IPS DF 19.7 (cell line): ENCODE results near the gene USP3.

ENCODE experiments used
- DNase-seq: peaks from one replicate; pipeline ENCODE4 v3.0.0-alpha.2; 2013; ENCODE audit warnings: low read depth, low spot score

USP3 gene

DNA sequence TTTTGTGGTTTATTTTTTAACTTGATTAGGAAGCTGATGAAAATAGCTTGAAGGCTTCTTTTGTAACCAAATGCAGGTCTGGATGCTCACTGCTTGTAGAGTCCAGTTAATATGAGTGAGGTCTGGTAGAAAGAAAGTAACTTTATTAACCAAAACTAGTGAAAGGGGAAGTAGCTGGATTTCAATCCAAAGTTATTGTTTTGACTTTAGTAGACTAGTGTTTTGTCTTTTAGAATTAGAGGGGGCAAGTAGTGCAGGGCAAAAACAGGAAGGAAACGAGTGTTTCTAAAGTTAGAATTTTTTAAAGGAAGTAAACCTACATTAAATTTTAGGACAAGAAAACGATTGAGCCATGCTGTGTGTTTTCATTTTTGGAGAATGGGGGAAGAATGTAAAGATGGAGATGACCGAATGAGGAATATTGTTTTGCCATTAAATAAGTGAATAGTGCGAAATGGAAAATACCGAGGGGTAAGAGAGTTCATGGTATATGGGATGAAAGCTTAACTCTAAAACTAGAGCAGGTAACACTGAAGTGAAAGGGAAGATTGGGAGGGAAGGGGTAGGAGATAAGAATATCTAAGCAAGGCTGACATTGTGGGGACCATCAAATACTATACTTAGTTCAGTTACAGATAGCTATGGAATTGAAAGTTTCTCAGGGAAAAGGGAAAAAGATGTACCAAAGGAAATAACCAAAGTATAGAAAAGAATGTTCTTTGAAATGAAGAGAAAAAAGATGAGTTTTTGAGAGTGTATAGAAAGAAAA lies 40.0 kb downstream of the USP3 start:
- DNase-seq = no peak

DNA sequence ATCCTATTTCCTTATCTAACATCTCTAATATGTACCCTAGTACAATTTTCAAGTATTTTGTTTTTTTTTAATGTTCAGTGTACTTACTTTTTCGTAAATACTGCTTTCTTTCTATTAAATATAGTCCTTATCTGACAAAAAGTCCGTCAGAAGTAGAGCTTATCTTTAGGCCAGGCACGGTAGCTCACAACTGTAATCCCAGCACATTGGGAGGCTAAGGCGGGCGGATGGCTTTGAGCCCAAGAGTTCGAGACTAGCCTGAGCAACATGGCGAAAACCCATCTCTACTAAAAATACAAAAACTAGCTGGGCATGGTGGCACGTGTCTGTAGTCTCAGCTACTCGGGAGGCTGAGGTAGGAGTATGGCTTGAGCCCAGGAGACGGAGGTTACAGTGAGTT lies 41.1 kb downstream of the USP3 start:
- DNase-seq = no peak

DNA sequence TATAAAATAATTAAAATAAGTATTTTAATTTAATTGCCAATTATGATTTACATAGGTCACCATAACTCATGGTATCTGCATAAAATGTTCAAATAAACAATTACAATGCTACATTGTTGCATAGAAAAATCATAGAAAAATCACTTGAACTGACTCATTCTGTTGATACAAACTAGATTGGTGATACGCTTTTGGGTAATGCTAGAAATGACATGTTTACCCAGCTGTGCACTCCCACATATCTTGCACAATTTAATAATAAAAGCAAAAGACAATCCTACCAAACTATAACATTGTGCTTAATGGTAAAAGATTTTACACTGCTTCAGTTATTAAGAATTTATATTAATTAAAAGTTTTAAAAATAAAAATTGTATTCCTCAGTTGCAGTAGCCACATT lies 47.0 kb downstream of the USP3 start:
- DNase-seq = no peak

DNA sequence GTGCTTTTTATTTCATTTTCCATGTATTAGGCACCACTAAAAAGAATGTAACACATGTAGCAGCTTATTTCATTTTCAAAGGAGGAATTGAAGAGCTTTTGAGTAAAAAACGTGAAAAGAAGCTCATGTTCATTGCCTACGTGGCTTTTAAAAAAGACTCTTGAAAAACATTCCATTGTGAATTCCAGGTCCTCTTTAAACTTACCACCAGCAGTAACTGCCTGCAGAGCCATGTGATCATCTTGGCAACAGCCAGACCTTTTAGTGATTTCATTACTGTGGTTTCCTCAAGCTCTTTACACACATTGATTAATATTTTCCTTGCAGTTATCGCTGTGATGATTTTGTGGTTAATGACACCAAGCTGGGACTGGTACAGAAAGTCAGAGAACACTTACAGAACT lies 49.0 kb downstream of the USP3 start:
- no peak for DNase-seq

DNA sequence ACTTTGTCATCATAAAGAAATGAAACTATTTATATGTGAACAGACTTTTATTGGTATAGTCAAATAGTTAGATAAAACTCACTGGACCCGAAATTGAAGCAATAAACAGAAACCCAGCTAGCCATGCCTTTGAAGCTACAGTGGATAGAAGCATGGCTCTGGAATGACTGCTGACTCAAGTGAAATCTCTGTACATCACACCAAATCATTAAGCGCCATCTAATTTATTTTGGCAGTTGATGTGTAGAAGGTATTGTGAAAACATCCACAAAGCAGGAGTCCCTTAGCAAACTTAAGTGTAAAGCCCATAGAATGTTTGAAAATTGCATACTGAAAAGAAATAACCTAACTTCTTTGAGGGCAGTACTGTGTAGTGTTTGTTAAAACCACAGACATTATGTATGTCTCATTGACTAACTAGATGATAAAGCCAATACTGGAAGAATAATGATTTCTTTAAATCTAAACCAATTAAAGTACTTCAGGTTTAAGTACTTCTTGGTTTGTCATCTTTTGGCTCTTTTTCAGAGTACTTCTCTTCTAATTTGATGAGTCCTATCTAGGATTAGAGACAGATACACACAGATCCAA lies 50.0 kb downstream of the USP3 start:
- DNase-seq = no peak

DNA sequence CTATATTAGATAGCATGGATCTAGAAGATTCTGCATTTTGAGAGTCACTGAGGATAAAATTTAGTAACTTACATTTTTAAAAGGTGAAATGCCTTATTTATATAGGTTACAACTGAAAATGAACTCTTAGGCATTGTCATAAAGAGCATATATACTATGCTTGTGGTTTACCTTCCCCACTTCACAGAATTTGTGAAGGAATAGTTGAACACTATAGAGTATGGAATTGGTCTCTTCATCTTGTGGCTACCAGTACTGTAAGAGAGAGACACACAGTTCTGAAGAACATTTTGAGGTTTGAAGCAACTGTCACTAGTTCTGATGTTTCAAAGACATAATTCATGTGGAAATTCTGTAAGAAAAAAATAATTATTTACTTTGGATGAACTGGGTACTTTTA lies 51.1 kb downstream of the USP3 start:
- no peak for DNase-seq

DNA sequence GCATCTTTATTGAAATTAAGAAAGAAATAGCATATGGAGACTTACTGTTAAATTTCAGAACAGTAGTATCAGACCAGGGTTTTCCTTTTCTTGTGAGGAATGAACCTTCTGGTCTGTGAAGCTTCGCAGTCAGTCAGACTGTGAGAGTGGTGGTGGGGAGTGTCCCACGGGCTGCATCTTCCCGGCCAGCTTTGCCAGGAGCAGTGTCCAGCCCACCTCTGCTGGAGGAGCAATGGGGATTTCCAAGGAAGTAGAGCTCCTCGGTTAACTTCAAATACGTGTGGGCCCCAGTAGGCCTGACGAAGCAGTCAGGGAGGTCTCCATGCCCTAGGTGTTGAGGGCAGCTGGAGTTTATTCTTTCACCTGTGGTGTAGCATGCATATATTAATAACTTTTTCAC lies 51.9 kb downstream of the USP3 start:
- DNase-seq = no peak

DNA sequence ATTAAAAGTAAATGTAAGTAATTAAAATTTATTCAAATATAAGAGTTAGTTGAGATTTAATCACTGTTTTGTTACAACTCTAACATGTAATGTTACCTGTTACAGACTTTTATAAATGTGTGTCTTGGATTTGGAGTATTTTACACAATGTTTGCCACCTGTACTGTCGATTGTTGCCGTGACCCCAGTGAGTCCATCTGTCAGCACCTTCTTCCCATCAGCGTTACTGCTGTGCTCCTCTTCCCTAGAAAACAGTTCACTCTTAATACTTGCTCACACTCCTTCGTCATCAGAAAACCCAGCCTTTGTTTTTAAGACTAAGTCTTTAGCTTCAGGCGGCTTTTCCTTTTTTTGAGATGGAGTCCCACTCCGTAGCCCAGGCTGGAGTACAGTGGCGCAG lies 52.3 kb downstream of the USP3 start:
- DNase-seq = no peak

DNA sequence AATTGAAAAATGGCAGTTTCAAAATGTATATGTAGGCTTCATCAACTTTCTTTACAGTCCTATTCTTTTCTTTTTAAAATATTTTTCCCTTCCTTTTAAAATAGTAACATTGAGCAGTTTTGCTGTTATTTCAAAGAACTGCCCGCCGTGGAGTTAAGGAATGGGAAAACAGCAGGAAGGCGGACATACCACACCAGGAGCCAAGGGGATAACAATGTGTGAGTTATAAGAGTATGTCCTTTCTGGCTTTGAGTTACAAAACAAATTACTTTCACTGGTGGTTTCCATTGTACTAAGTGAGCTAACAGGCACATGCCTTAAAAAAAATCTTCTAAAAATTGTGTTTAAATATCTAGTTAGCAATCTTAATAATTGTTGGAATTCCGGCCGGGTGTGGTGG lies 55.4 kb downstream of the USP3 start:
- no peak for DNase-seq

DNA sequence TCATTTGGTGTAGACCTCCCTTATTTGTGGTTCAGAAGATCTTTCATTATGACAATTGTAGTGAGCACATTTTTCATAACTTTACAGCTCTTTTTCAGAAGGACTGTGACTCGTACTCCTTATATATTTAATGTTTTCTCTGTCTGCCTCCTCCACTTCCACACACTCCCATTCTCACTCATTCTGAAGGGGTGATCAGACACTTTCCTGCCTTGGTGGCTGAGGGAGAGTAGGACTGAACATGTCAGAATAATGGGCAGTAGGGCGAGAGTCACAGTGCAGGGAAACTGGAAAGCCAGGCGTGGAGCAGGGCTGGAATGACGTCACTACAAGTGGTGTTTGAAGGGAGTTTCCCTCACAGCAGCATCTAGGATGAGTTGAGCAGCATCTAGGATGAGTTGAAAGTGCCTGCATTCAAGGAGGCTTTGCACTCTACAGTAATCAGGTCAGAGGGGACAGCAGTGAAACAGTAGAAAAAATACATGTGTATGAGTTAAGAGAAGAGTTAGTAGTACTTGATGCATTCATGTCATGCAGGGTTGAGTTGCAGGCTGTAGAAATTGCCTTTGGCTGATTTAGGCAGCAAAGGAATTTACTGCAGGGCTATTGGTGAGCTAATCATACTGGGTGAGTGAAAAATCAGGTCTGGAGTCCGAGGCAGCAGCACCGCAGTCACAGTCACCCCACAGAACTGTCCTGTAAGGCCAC lies 56.5 kb downstream of the USP3 start:
- DNase-seq = no peak

DNA sequence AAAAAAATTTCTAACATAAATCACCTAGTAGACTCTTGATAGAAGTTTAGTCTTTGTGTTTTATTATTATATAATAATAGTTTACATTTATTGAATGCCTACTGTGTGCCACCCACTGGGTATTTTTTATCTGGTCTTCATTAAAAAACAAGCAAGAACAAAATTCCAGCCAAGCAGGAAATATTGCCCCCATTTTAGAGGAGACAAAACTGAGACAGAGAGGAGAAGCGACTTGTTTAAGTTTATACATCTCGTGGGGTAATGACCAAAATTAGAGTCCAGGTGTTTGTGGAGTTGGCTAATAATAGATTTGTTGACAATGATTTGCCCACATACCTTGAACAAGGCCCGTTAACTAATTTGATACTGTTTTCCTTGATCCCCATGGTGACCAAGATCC lies 59.7 kb downstream of the USP3 start:
- no peak for DNase-seq

DNA sequence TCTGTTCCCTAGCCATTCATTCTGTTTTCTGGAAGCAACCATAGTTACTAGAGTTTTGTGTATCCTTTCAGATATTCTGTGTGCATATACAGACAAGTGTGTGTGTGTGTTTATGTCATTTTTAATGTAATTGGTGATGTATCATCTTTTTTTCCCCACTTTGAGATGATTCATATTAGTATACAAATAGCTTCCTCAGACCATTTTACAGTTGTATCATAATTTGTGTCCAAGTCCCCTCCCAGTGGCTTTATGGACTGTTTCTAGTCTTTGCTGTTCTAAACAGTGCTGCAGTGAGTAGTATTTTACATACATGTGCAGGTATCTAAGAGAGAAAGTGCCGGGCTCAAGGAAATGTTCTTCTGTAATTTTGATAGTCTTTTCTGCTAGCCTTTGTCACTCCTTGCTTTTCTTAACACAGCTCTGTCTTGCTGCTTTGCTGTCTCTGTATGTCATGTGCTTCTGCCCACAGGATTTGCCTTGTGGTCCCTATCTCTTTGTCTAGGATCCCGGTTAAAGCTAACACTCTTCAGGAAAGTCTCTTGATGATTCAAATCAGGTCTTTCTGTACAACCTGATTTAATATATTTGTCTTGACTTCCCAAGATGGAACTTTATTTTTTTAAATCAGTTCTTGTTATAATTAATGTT lies 61.3 kb downstream of the USP3 start:
- DNase-seq = no peak

DNA sequence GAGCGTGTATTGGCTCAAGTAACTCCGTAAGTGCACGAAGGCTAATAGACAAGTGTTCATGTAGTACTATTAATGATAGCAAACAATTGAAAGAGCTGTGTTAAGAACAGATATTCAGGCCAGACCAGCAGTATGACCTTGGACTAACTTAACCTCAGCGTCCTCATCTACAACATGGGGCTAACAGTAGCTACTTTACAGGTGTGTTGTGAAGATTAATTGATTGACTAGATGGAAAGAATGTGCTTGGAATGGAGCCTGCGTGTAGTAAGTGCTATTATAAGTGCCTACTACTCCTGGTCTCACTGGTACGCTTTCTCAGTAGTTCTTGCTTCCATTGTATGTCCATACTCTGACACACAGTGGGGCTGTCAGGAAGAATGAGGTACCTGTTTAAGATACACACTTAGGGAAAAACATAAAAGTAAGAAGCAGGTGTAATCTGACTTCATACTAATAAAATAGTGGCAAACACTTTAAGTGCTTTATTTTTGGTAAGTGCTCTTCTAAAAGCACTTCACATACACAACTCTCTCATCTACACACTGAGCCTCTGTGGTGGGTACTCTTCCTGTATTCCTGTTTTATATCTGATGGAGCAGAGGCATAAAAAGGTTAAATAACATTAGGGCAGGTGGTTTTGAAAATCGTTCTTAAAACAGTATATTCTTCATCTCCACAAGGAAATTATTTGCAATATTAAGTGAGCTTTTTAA lies 68.5 kb downstream of the USP3 start:
- DNase-seq = no peak

DNA sequence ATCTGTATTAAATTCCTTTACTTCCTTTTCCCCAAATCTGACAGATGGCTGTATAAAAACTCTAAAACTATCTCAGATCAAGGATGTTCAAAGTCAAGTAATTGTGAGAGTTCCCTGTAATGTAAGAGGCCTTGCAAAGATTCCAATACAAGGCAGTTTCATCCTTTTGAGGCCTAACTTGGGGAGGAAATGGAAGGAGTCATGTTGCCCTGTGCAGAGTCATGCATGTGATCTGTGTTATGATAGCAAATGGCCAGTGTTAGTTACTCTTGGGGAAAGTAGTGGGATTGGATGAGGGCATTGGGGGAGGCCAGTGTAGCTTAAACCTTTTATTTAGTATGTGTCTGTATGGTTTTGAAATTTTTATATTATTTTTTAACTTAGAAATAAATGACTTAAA lies 69.1 kb downstream of the USP3 start:
- no peak for DNase-seq

DNA sequence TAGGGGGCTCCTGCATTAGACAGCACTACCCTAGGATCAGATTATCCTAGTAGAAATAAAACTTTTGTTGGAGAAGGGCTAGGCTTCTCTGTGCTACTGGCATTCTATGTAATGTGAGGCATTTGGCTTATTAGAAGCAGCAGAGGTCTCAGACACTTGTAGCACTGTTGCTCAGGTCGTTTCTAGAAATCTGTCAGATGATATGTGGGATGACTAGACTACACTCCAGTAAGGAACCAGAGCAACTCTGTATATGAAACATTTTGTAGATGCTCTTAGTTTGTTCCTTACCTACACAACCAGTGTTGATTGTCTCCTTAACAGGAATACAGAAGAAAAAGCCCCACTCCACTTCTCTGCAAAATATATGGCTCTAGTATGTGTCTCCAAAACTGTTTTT lies 70.9 kb downstream of the USP3 start:
- no peak for DNase-seq

DNA sequence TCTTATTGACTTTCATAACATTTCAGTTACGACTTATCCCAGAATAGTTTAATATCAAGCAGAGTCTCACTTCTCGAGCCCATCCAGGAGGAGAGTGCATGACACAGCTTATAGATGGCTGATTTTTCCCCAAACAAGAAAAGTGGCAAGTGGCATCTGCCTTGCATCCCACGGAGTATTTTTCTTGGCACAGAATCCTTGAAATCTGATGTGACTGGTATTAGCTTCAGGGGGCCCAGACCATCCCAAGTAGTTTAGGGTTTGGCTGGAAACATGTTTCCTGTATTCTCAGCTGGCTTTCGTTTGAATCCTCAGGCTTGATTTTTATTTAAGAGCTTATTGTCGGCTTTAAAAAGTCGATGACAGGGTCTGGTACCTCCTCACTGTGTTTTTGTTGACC lies 72.0 kb downstream of the USP3 start:
- DNase-seq = no peak

DNA sequence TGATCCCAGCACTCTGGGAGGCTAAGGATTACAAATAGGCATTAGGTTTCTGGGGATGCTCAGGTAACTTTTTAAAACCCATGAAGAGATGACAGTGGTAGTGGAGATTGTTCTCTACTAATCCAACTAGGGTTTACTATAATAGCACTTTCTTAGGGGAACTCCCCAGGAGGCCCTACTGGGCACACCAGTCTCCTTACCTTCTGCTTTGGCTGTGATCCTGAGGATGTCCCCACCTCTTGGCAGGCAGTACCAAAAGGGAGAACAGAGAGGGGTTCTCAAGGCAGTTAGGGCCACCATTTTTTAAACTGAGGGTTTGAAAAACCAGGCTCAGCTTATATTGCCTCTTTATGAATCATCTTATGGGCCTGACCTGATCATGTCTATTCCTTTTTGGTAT lies 77.8 kb downstream of the USP3 start:
- no peak for DNase-seq

DNA sequence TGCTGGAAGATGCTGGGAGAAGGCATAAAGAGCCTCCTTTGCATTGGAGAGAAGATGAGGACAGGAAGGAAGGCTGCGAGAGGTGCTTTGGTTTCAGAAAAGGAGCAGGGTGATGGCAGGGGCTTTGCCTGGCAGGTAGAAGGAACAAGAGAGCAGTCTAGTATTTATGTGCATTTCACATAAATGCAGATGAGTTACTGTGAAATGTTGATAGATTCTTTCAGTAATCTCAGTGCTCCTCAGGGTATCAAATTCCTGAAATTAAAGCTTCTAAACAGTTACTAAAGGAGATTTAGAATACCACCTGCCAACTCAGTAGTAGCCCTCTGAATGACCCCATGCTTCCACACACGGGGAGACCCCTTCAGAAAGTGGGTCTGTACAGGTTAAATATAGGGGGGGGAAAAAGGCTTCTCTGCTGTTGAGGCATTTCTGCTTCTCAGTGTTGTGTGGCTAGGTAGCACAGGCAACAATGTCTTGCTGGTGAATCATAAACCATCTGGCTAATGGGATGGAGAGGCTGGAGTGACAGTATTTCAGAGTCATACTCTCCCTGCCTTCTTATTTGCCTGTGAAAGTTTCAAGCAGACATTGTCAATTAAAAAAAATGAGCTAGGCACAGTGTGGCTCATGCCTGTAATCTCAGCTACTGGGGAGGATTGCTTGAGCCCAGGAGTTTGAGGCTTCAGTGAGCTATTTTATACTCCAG lies 78.5 kb downstream of the USP3 start:
- no peak for DNase-seq

DNA sequence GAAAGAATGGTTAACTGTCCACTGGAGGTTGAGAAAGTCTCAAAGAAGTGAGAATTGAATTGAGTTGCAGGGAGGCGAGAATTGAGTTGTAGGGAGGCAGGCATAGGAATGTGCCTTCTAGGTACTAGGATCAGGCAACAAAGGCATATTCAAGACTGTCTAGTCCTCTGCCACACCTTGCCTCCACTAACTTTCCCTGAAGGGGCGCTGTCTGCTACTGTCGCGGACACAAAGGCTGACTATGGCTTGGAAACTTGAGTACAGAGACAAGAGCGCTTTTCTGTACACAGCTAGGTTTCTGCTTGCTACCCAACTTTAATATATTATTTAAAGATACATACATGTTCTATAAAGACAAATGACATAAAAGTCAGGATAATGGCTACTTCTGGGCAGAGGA lies 82.4 kb downstream of the USP3 start:
- no peak for DNase-seq

DNA sequence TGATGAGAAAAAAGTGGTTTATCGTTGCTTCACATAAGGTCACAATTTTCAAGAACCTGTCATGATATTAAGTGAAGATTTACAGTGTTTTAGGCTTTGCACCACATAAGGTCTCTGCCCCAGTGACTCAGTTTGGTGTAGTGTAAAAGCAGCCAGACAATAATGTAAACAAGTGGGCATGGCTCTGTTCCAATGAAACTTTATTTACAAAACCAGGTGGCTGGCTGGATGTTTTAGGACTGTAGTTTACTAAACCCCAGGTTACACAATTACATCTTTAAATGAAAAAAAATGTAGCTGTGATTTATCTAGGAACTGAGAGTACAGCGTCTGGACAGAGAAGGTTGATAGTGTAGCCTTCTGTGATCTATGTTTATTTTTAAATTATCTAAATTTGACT lies 83.1 kb downstream of the USP3 start:
- no peak for DNase-seq

DNA sequence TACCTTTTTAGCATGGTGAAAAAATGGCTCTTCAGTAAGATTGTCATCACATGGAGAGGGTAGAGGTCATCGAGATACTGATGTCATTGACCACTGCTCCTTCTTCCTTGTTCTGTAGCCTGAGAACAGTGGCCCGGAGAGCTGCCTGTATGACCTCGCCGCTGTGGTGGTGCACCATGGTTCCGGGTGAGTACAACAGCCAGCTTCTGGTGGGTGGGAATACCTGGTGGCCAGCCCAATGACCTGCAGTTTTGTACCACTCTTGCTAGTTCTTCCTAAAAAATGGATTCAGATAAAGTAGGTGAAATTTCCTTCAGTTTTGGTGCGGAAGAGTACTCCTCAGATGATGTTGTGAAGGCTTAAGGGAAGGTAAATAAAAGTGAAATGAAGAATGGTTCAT lies 84.4 kb downstream of the USP3 start:
- DNase-seq = no peak
